ENCODE results near the gene MIDN.

- TF ChIP-seq YY1 (IDR thresholded peaks at IDR 0.05; ENCODE audit: insufficient read depth, insufficient read length) (no peak), SUZ12 (IDR thresholded peaks at IDR 0.05; ENCODE audit: extremely low read depth, insufficient read depth, insufficient read length) (no peak)
Measured at GRCh38 chr19:1267477-1268225, 19.3 kb downstream of the MIDN start.
